ENCODE measurements around the gene USP34.

GRCh38 chr2:61229936-61230335 is 241.0 kb downstream of the USP34 start:
- TF ChIP-seq, protein P1, sequence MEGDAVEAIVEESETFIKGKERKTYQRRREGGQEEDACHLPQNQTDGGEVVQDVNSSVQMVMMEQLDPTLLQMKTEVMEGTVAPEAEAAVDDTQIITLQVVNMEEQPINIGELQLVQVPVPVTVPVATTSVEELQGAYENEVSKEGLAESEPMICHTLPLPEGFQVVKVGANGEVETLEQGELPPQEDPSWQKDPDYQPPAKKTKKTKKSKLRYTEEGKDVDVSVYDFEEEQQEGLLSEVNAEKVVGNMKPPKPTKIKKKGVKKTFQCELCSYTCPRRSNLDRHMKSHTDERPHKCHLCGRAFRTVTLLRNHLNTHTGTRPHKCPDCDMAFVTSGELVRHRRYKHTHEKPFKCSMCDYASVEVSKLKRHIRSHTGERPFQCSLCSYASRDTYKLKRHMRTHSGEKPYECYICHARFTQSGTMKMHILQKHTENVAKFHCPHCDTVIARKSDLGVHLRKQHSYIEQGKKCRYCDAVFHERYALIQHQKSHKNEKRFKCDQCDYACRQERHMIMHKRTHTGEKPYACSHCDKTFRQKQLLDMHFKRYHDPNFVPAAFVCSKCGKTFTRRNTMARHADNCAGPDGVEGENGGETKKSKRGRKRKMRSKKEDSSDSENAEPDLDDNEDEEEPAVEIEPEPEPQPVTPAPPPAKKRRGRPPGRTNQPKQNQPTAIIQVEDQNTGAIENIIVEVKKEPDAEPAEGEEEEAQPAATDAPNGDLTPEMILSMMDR (IDR thresholded peaks at IDR 0.05; ENCODE audit: poor library complexity): no peak
- no peak for TF ChIP-seq EZH2 (IDR thresholded peaks at IDR 0.05; ENCODE audit: borderline replicate concordance)
- TF ChIP-seq EZH2phosphoT487 (IDR thresholded peaks at IDR 0.05; ENCODE audit: low read depth, severe bottlenecking, unreplicated experiment): no peak

Measured in hepatocyte (in vitro differentiated cells).